ENCODE results near the gene MPP1.

MPP1 gene

GRCh38 chrX:154731881-154732280, 73.4 kb downstream of the MPP1 start:
- DNase-seq (ENCODE audit: low read depth), result no peak

GRCh38 chrX:154731184-154731583, 74.1 kb downstream of the MPP1 start:
- DNase-seq (ENCODE audit: low read depth), result no peak

- peak; percentile 89 for DNase-seq (ENCODE audit: low read depth)
Observed at GRCh38 chrX:154730253-154730891, 74.9 kb downstream of the MPP1 start.

GRCh38 chrX:154729439-154729838, 75.8 kb downstream of the MPP1 start:
- no peak for DNase-seq (ENCODE audit: low read depth)
